T-helper 2 cell treated with Interferon-gamma antibody and Interleukin-4, amounts not matched to agents 100 ng/mL and 5 ng/mL, for 36 hours (primary cell): ENCODE results near the gene SLC38A4. TPM values are rescaled to one million over a fixed set of nuclear protein-coding genes. Genes with fewer than 3 reads are reported as not detected.

Experiments
- intact Hi-C: fragments of 100-400 bp; cut with micrococcal nuclease; formaldehyde crosslinking; loops from one replicate; pipeline ENCODE4 v1.15.1; 2023
- total RNA-seq: library from RNA; stranded (reverse); gene quantifications from 2 replicates; pipeline ENCODE4 v1.2.3, GENCODE V29; 2022

The SLC38A4 gene
- total RNA-seq, 1 donor from 2014 or later = not detected

GRCh38 chr12:46717159-46717558 is 108.6 kb downstream of the SLC38A4 start:
- intact Hi-C loops = no loop called here
